K562 (cell line): Measurements from ENCODE around the gene CHST8. TPM values are rescaled to one million over a fixed set of nuclear protein-coding genes. Genes with fewer than 3 reads are reported as not detected.

Experiments used
- ARID2 ChIP-seq: fragments of 450-650 bp; IDR thresholded peaks from 2 replicates; pipeline ENCODE4 v1.6.1; 2017; ENCODE audit warnings: antibody characterized with exemption, mild to moderate bottlenecking
- BACH1 ChIP-seq: fragments of 200-800 bp; sonication (Bioruptor generic); IDR thresholded peaks from 2 replicates; pipeline ENCODE4 v1.6.1; 2016; ENCODE audit warnings: missing genetic modification characterization, missing compliant biosample characterization
- CBFA2T2 ChIP-seq: fragments of 450-650 bp; conservative IDR thresholded peaks from 2 replicates; pipeline ENCODE4 v1.6.1; 2017; ENCODE audit warnings: mild to moderate bottlenecking
- CLOCK ChIP-seq: fragments of 250-450 bp; sonication (Bioruptor Pico); IDR thresholded peaks from 2 replicates; pipeline ENCODE4 v1.4.0; 2020; ENCODE audit warnings: mild to moderate bottlenecking, moderate library complexity, borderline replicate concordance
- CREM ChIP-seq: IDR thresholded peaks from 2 replicates; pipeline ENCODE4 v1.6.1; 2014; ENCODE audit warnings: antibody characterized with exemption, low read depth
- DPF2 ChIP-seq: fragments of 450-650 bp; IDR thresholded peaks from 2 replicates; pipeline ENCODE4 v1.6.1; 2016
- SIRT6 ChIP-seq: IDR thresholded peaks from one replicate; pipeline ENCODE4 v1.6.1; 2012; ENCODE audit warnings: low read depth, mild to moderate bottlenecking, control low read depth, inconsistent platforms, low read length, moderate library complexity
- SREBF1 ChIP-seq: fragments of 150-350 bp; IDR thresholded peaks from 2 replicates; pipeline ENCODE4 v1.6.1; 2014; ENCODE audit warnings: antibody characterized with exemption, low read depth, low read length, borderline replicate concordance
- TCF7L2 ChIP-seq: fragments of 150-350 bp; IDR thresholded peaks from 2 replicates; pipeline ENCODE4 v1.6.1; 2016; ENCODE audit warnings: low read depth, mild to moderate bottlenecking, low read length, moderate library complexity
- XRCC3 ChIP-seq: fragments of 450-650 bp; IDR thresholded peaks from 2 replicates; pipeline ENCODE4 v1.6.1; 2017; ENCODE audit warnings: mild to moderate bottlenecking, moderate library complexity
- ZNF280B ChIP-seq: fragments of 250-450 bp; sonication (Bioruptor Pico); IDR thresholded peaks from 2 replicates; pipeline ENCODE4 v1.5.1; 2021; ENCODE audit warnings: mild to moderate bottlenecking
- ZNF316 ChIP-seq: fragments of 450-650 bp; IDR thresholded peaks from 2 replicates; pipeline ENCODE4 v1.6.1; 2016
- ZNF518B ChIP-seq: fragments of 250-450 bp; sonication (Bioruptor Pico); IDR thresholded peaks from 2 replicates; pipeline ENCODE4 v1.5.0; 2021; ENCODE audit warnings: mild to moderate bottlenecking, moderate library complexity
- ZSCAN29 ChIP-seq: fragments of 450-650 bp; IDR thresholded peaks from 2 replicates; pipeline ENCODE4 v1.6.1; 2017
- ZZZ3 ChIP-seq: fragments of 450-650 bp; IDR thresholded peaks from 2 replicates; pipeline ENCODE4 v1.6.1; 2016; ENCODE audit warnings: antibody characterized with exemption, mild to moderate bottlenecking, moderate library complexity
- polyA plus RNA-seq, 8 experiments: library from polyadenylated mRNA; depleted of rRNA in 4 of 8; stranded (reverse) in 5 of 8; unstranded in 3 of 8; fragments of >200 nt; fragmentation: Nextera tagmentation in 2 of 8; fragmentation: Illumina TruSeq in 1 of 8; extraction: Ambion mirVana in 2 of 8; extraction: Trizol in 1 of 8; gene quantifications; 2 replicates each; pipeline versions ENCODE4 v1.2.1 to v1.2.3, GENCODE V29; 2011 to 2014; ENCODE audit warnings: inconsistent platforms in 1 of 8, missing spikeins in 1 of 8
- total RNA-seq, 7 experiments: library from RNA; depleted of rRNA in 6 of 7; stranded (reverse); fragments of >200 nt in 6 of 7; fragmentation: Illumina TruSeq in 2 of 7; extraction: Trizol in 2 of 7; gene quantifications; 2 replicates each; pipeline versions ENCODE4 v1.2.1 to v1.2.3, GENCODE V29; 2011 to 2021; ENCODE audit warnings: low replicate concordance in 1 of 7

Gene CHST8
- total and polyA plus RNA-seq, 9 of the 15 experiments (the other 6 are each of a cell fraction or from before 2014, with no cell fraction given): 0.11 TPM; not detected in 8

- TF ChIP-seq DPF2: no peak
- TF ChIP-seq ZSCAN29: no peak
- no peak for TF ChIP-seq CLOCK (CRISPR knock-in tag)
- no peak for TF ChIP-seq ZNF280B (CRISPR knock-in tag)
- peak; percentile 47; the same call in 1 of the 2 replicates for TF ChIP-seq CREM
- no peak for TF ChIP-seq SREBF1
- TF ChIP-seq ZNF518B (CRISPR knock-in tag): no peak
- TF ChIP-seq CBFA2T2: no peak
- TF ChIP-seq XRCC3: no peak
- no peak for TF ChIP-seq ZNF316
- TF ChIP-seq ZZZ3: no peak
- TF ChIP-seq BACH1: no peak
- no peak for TF ChIP-seq ARID2
- no peak for TF ChIP-seq TCF7L2
- TF ChIP-seq SIRT6: no peak
Observed at GRCh38 chr19:33771384-33772101, 149.8 kb downstream of the CHST8 start (continued).
